ENCODE measurements around the gene IER3IP1. TPM values are rescaled to one million over a fixed set of nuclear protein-coding genes. Genes with fewer than 3 reads are reported as not detected.

IER3IP1 gene
- total RNA-seq, 2 experiments from 2014 or later, result 9.7 to 10.0 TPM

DNA sequence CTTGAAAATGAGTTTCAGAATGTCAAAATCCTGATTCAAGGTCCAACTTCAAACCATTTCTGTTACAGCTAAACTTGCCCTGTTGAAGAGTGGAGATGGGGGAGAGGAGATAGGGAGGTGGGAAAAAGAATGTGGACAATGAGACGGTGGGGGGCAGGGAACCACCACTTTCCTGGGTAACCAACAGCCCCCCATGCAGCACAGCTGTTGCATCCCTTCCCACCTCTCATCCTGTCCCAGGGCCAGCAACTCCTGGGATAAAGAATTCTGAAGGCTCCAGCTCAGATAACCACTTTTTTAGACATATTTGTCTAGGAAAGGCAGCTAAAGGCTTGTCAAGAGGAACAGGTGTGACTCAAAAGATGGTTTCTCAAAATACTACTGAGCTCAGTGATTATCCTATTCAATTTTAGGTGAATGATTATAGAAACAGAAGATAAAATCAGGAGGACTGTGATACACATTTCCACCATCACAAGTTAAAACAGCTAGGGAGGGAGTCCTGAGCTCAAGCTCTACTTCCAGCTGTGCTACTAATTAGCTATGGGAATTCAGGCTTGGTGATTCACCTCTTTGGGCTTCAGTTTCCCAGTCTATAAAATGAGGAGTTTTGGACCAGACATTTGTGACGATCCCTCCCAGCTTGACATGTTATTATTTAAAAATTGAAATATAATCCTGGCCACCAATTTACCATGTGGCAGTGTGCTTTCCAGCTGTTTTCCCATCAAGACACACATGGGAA is 62.2 kb downstream of the IER3IP1 start:
- CTCF ChIA-PET, result interaction anchor here (0.6 to 2.6 kb wide), 3 partner anchors 90 to 822 kb away, joined by 3 to 12 read pairs (median 3); no protein-coding TSS in a partner anchor
- Mint-ChIP-seq H3K27me3 (ENCODE audit: low read depth) (no peaks in the 10 kb centered on the region), H3K4me3 (no peak overlapping the region), H3K27ac (no peak overlapping the region), H3K9me3 (no peaks in the 10 kb centered on the region), H3K4me1 (ENCODE audit: low read depth) (no peaks in the 10 kb centered on the region), H3K36me3 (ENCODE audit: low read depth) (peaks cover 25% of the 10 kb centered on the region)
- no peak for DNase-seq
- intact Hi-C loops (cut with micrococcal nuclease), result no loop called here

DNA sequence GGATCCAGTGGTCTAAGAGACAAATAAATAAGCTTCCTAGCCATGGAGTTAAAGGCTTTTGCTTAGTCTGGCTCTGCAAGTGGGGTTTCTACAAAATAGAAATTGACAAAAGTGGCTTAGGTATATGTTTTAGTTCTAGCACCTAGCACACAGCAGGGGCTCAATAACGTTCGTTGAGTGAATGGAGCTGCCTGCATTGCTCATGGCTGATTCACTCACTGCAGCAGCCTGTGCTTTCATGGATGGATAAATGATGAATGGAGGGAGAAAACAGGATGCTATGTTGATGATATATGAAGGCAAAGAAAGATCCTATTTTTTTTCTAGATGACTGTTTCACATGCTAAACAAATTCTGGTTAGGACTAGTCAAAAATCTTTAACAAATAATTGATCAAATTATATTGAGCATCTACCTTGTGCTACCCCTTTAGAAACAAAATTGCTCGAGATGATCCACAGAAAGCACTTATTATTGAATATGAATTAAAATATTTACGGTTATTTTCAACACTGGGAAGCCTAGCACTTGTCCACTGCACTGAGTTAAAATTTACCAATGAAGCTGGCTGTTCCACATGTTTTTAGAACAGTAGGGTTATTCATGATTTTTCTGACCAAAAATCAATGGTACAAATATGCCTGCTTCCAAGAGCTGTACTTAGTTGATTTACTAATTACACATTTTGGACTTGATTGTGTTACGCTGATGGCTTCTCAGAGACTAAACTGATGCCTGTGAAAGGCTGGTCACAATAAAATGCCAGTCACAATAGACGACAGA is 65.5 kb downstream of the IER3IP1 start:
- intact Hi-C loops (cut with micrococcal nuclease), result no loop called here
- Mint-ChIP-seq H3K9me3 (no peaks in the 10 kb centered on the region), H3K4me1 (ENCODE audit: low read depth) (no peaks in the 10 kb centered on the region), H3K27me3 (ENCODE audit: low read depth) (no peaks in the 10 kb centered on the region), H3K4me3 (no peak overlapping the region), H3K36me3 (ENCODE audit: low read depth) (peaks cover 27% of the 10 kb centered on the region), H3K27ac (no peak overlapping the region)
- CTCF ChIA-PET, result interaction anchor here (1.2 to 2.7 kb wide), 3 partner anchors 9 to 94 kb away, joined by 3 to 9 read pairs (median 4); no protein-coding TSS in a partner anchor
- DNase-seq, result no peak

DNA sequence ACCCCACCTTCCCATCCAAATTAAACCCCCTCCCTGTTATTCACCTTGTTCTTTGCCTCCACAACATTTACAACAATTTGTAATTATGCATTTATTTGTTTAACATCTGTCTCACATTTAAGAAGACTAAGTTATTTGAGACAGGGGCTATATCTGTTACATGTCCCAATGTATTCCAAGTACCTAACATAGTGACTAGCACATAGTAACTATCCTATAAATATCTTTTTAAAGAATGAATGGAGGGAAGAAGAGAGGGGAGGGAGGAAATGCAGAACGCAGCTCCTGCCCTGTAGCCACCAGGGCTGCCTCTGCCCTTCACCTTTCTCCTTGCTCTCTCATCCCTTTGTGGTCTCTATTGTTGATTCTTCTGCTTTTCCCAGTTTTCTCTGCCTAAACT is 66.4 kb downstream of the IER3IP1 start:
- CTCF ChIA-PET, result interaction anchor here (1.2 to 1.4 kb wide), 2 partner anchors 8 to 95 kb away, joined by 3 to 4 read pairs; no protein-coding TSS in a partner anchor
- Mint-ChIP-seq H3K4me1 (ENCODE audit: low read depth) (no peaks in the 10 kb centered on the region), H3K27me3 (ENCODE audit: low read depth) (no peaks in the 10 kb centered on the region), H3K36me3 (ENCODE audit: low read depth) (peaks cover 24% of the 10 kb centered on the region), H3K9me3 (no peaks in the 10 kb centered on the region), H3K4me3 (no peak overlapping the region), H3K27ac (no peak overlapping the region)
- intact Hi-C loops (cut with micrococcal nuclease), result no loop called here
- DNase-seq, result no peak

DNA sequence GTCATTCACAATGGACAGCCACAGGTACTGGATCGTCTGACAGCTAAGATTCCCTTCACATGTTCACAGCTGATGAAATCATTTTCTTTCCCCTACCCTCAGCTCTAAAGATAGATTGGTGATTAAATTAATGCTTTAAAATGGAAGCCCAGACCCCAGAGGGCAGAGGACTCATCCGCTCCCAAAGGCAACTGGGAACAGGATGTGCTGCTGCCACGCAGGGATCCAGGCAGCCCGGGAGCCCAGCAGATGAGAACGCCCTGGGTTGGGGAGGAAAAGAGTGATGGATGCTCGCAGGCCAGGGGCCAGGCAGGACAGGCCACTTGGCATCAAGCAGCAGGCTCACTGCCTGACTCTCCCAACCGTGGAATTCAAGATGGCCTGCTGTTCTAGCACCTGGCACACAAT is 67.2 kb downstream of the IER3IP1 start:
- Mint-ChIP-seq H3K27me3 (ENCODE audit: low read depth) (no peaks in the 10 kb centered on the region), H3K36me3 (ENCODE audit: low read depth) (peaks cover 23% of the 10 kb centered on the region), H3K27ac (no peak overlapping the region), H3K4me1 (ENCODE audit: low read depth) (no peaks in the 10 kb centered on the region), H3K9me3 (no peaks in the 10 kb centered on the region), H3K4me3 (no peak overlapping the region)
- CTCF ChIA-PET, result no interaction called here
- intact Hi-C loops (cut with micrococcal nuclease), result no loop called here
- DNase-seq, result no peak

DNA sequence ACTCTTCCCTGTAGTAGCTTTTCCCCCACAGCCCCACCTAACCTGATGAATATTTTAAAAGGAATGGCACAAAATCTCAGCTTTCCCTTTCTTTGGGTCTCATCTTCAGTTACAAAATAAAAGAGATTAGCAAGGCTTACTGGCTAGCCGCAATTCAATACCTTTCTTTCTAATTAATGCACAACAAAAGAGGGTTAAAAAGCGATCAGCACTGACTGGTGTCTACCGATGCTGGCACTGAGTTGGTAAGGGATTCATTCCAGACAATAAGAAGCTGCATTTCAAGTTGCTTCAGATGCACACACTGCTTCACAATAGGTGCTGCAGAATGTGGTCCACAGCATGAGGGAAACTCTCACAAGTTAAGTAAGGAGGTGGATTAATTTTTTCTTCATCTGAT is 67.8 kb downstream of the IER3IP1 start:
- no peak for DNase-seq
- H3K36me3 Mint-ChIP-seq (ENCODE audit: low read depth), result peaks cover 23% of the 10 kb centered on the region
- H3K27ac Mint-ChIP-seq, result no peak overlapping the region
- no peaks in the 10 kb centered on the region for H3K27me3 Mint-ChIP-seq (ENCODE audit: low read depth)
- intact Hi-C loops (cut with micrococcal nuclease), result no loop called here
- H3K4me3 Mint-ChIP-seq, result no peak overlapping the region
- H3K4me1 Mint-ChIP-seq (ENCODE audit: low read depth), result no peaks in the 10 kb centered on the region
- H3K9me3 Mint-ChIP-seq, result no peaks in the 10 kb centered on the region
- CTCF ChIA-PET, result interaction anchor here (1.6 kb wide), 1 partner anchor 96 kb away, joined by 6 read pairs; no protein-coding TSS in a partner anchor

Other genes with a start within 250 kb of the IER3IP1 start
- not detected for gene ELOA2, start 140.7 kb downstream of the IER3IP1 start, total RNA-seq
- 10 to 100 TPM; 32.8 to 33.9 TPM for gene HDHD2, start 25.9 kb downstream of the IER3IP1 start, total RNA-seq
- not detected for gene SKOR2, start 75.3 kb upstream of the IER3IP1 start, total RNA-seq

Data from activated naive CD4-positive, alpha-beta T cell treated with anti-CD3 and anti-CD28 coated beads for 36 hours (primary cell).